ENCODE data around the gene SCYL1. TPM values are rescaled to one million over a fixed set of nuclear protein-coding genes. Genes with fewer than 3 reads are reported as not detected.

Gene SCYL1
- polyA plus RNA-seq, 1 donor (not counting 4 experiments of a cell fraction or from before 2014, with no cell fraction given): 31.3 TPM

DNA sequence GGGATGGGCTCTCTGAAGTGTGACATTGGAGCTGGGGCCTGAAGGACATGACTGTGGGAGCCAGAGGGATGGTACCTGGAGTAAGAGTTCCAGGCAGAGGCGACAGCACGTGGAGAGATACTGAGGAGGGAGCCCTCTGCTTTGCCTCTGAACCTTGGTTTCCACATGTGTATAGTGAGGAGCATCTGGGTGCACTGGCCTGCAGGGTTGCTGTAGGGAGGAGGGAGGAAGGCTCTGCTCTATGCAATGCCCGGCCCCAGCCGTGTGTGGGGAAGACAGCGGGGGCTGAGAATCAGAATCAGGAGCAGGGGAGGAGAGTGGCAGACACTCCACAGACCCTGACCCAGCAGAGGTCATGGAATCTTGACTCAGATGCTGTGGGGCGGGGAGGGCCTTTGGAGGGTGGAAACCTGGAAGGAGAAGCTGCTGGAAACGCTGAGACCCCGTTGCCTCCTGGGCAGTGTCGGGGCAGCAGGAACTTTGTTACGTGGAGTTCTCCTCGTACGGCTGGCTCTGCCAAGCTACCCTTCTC, 4.0 kb downstream of the SCYL1 start:
- no peak overlapping the region for H3K4me2 ChIP-seq (ENCODE audit: control insufficient read depth, extremely low read depth, insufficient read depth, low read depth, low read length)
- no peaks in the 10 kb centered on the region for H3K9me3 ChIP-seq (ENCODE audit: control insufficient read depth, low read depth, low read length)
- H3K9me1 ChIP-seq (ENCODE audit: control insufficient read depth, extremely low read depth, insufficient read depth, low read length): peaks cover 2% of the 10 kb centered on the region
- no peak overlapping the region for H3K27ac ChIP-seq (ENCODE audit: control insufficient read depth, insufficient read depth, low read length)
- no peak overlapping the region for H2AFZ ChIP-seq (ENCODE audit: control insufficient read depth, low read length)
- H3K27me3 ChIP-seq (ENCODE audit: control insufficient read depth, extremely low read depth, insufficient read depth, low read length): peaks cover 5% of the 10 kb centered on the region
- DNase-seq (ENCODE audit: low read depth, low spot score) (no peak), FAIRE-seq (no peak)
- dilution Hi-C loops (cut with MboI; ENCODE audit: extremely low pct_ligation_motif_present, low sequenced_read_pairs): no loop called here
- peaks cover 23% of the 10 kb centered on the region for H3K79me2 ChIP-seq (ENCODE audit: control insufficient read depth, insufficient read depth, low read length)
- TF ChIP-seq, protein P1, sequence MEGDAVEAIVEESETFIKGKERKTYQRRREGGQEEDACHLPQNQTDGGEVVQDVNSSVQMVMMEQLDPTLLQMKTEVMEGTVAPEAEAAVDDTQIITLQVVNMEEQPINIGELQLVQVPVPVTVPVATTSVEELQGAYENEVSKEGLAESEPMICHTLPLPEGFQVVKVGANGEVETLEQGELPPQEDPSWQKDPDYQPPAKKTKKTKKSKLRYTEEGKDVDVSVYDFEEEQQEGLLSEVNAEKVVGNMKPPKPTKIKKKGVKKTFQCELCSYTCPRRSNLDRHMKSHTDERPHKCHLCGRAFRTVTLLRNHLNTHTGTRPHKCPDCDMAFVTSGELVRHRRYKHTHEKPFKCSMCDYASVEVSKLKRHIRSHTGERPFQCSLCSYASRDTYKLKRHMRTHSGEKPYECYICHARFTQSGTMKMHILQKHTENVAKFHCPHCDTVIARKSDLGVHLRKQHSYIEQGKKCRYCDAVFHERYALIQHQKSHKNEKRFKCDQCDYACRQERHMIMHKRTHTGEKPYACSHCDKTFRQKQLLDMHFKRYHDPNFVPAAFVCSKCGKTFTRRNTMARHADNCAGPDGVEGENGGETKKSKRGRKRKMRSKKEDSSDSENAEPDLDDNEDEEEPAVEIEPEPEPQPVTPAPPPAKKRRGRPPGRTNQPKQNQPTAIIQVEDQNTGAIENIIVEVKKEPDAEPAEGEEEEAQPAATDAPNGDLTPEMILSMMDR (optimal IDR thresholded peaks at IDR 0.05 in 1 of 3, IDR thresholded peaks at IDR 0.05 in 1 of 3, conservative IDR thresholded peaks at IDR 0.05 in 1 of 3; ENCODE audit: extremely low read depth in 1 of 3, insufficient read depth in 2 of 3, low read length in 3 of 3): no peak
- TF ChIP-seq EZH2 (IDR thresholded peaks at IDR 0.05; ENCODE audit: low read length): no peak
- H3K36me3 ChIP-seq (ENCODE audit: control insufficient read depth in 2 of 2, extremely low read depth in 1 of 2, insufficient read depth in 2 of 2, low read length in 2 of 2): peaks cover 29 to 31% of the 10 kb centered on the region in 2 experiments
- H3K9ac ChIP-seq (ENCODE audit: control insufficient read depth, extremely low read depth, insufficient read depth, low read length): no peak overlapping the region
- H3K4me1 ChIP-seq (ENCODE audit: control insufficient read depth, extremely low read depth, insufficient read depth, low read length): peaks cover 10% of the 10 kb centered on the region
- H3K4me3 ChIP-seq (ENCODE audit: control insufficient read depth in 2 of 3, extremely low read depth in 1 of 3, insufficient read depth in 2 of 3, low read depth in 1 of 3, low read length in 3 of 3): no peak overlapping the region
- H4K20me1 ChIP-seq (ENCODE audit: control insufficient read depth, extremely low read depth, insufficient read depth, low read length): no peaks in the 10 kb centered on the region

DNA sequence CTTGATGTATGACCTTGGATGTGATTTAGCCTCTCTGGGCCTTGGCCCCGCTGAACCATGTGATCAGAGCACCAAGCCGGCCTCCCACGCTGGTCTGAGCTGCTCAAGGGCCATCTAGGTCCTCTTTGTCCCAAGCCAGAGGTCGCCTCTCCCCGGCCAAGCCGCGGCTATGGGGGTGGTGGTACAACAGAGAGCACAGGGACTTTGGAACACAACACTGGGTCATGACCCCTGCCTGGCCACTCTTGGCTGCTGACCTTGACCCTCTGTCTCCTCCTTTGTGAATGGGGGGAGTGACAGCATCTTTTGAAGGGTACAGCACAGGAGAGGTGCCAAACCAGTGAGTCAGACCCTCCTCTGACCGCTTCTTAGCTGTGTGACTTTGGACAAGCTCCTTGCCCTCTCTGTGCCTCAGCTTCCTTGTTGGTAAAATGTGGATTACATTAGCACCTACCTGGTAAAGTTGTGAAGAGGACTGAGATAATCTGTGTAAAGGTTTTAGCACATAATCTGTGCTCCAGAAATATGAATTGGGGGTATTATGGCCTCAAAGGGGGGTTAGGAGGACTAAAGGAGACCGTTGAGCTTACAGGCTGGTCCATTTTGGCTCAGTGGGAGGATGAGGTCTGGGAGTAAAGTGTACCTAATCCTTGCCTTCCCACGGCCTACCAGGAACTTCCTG, 4.7 kb downstream of the SCYL1 start:
- H3K9me1 ChIP-seq (ENCODE audit: control insufficient read depth, extremely low read depth, insufficient read depth, low read length): peaks cover 2% of the 10 kb centered on the region
- dilution Hi-C loops (cut with MboI; ENCODE audit: extremely low pct_ligation_motif_present, low sequenced_read_pairs): no loop called here
- H3K9me3 ChIP-seq (ENCODE audit: control insufficient read depth, low read depth, low read length): no peaks in the 10 kb centered on the region
- H3K27me3 ChIP-seq (ENCODE audit: control insufficient read depth, extremely low read depth, insufficient read depth, low read length): no peaks in the 10 kb centered on the region
- DNase-seq (ENCODE audit: low read depth, low spot score): no peak
- H2AFZ ChIP-seq (ENCODE audit: control insufficient read depth, low read length): no peak overlapping the region
- no peak overlapping the region for H3K27ac ChIP-seq (ENCODE audit: control insufficient read depth, insufficient read depth, low read length)
- H3K79me2 ChIP-seq (ENCODE audit: control insufficient read depth, insufficient read depth, low read length): peaks cover 23% of the 10 kb centered on the region
- H3K9ac ChIP-seq (ENCODE audit: control insufficient read depth, extremely low read depth, insufficient read depth, low read length): no peak overlapping the region
- H3K36me3 ChIP-seq (ENCODE audit: control insufficient read depth in 2 of 2, extremely low read depth in 1 of 2, insufficient read depth in 2 of 2, low read length in 2 of 2): peaks cover 29 to 31% of the 10 kb centered on the region in 2 experiments
- no peak for FAIRE-seq
- TF ChIP-seq EZH2 (IDR thresholded peaks at IDR 0.05; ENCODE audit: low read length): no peak
- TF ChIP-seq, protein P1 (optimal IDR thresholded peaks at IDR 0.05 in 1 of 3, IDR thresholded peaks at IDR 0.05 in 1 of 3, conservative IDR thresholded peaks at IDR 0.05 in 1 of 3; ENCODE audit: extremely low read depth in 1 of 3, insufficient read depth in 2 of 3, low read length in 3 of 3): no peak
- H3K4me1 ChIP-seq (ENCODE audit: control insufficient read depth, extremely low read depth, insufficient read depth, low read length): peaks cover 10% of the 10 kb centered on the region
- H3K4me2 ChIP-seq (ENCODE audit: control insufficient read depth, extremely low read depth, insufficient read depth, low read depth, low read length): no peak overlapping the region
- H3K4me3 ChIP-seq (ENCODE audit: control insufficient read depth in 2 of 3, extremely low read depth in 1 of 3, insufficient read depth in 2 of 3, low read depth in 1 of 3, low read length in 3 of 3): no peak overlapping the region
- no peaks in the 10 kb centered on the region for H4K20me1 ChIP-seq (ENCODE audit: control insufficient read depth, extremely low read depth, insufficient read depth, low read length)
